ENCODE measurements around the gene CALCA.

DNA sequence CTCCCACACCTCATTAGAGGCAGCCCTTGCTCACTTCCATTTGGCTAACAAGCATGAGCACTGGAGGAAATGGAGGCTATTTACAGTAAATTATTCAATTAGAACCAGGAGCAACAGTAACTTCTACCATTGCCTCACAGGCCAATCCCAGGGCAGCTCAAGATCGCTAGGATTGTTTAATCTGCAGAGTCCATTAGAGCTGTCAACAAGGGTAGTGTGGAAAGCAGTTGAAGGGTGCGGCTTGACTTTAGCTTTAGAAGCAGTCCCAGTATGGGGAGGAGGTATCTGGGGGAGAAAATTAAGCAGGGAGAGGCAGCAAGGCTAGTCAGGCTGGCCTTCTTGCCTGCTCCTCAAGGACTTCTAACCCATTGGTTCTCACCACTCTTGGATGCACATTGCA lies 41.8 kb downstream of the CALCA start:
- TF ChIP-seq EZH2phosphoT487 (IDR thresholded peaks at IDR 0.05; ENCODE audit: borderline replicate concordance, low read depth, low read length), result no peak
- no peak for TF ChIP-seq CTCF (conservative IDR thresholded peaks at IDR 0.05; ENCODE audit: low read length)
